NCI-H774 (cell line): ENCODE data around the gene GAL3ST1.
"Not testable (repeated sequence)": the region's sequence is repeated elsewhere in the genome, so short reads cannot be mapped to it uniquely, and the experiment has no call there.

Source experiments
- DNase-seq: peaks from one replicate; lab custom pipeline; 2025; lab: John Stamatoyannopoulos, UW

The GAL3ST1 gene

DNA sequence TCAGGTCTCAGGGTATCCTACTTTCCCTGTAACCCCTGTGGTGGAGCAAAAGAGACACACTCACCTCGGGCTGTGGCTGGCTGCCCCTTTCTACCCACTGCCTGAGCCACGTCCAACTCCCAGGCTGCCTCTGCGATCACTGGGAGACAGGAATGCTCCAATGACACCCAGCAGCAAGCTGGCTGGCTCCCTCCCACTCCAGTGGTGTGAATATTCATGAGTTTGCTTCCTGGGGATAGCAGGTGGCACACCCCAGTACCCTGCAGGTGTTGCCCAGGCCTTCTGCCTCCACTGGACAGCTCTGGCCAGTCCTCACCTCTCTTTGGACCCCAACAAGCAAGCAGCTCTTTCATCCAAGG lies 9.7 kb downstream of the GAL3ST1 start:
- DNase-seq = no peak

DNA sequence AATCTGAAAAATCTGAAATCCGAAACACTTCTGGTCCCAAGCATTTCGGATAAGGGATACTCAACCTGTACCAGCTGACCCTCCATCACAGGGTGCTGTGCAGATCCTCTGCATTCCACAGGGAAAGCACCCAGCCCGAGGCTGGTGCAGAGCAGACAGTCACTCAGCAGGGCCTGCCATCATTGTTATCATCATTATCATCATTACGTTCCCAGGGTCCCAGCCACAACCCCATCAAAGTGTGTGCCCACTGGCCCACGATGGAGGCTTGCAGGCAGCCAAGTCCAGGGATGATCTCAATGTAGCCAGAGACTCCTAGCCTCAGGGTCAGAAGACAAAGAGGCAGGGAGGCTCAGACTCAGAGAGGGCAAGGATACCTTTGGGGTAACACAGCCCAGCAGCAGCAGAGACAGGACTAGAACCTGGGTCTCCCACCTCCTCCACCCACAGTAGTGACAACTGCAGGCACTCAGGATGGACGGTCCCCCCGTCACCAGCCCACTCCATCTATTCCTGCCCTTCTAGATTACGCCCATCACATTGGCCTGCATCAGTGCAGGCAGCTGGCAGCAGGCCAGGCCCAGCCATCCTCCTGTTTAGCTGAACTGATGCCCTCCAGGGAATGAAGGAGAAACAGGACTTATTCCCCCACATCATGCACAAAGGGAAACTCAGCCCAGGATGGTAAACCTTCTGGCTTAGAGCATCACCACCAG lies 10.3 kb downstream of the GAL3ST1 start:
- DNase-seq = no peak

DNA sequence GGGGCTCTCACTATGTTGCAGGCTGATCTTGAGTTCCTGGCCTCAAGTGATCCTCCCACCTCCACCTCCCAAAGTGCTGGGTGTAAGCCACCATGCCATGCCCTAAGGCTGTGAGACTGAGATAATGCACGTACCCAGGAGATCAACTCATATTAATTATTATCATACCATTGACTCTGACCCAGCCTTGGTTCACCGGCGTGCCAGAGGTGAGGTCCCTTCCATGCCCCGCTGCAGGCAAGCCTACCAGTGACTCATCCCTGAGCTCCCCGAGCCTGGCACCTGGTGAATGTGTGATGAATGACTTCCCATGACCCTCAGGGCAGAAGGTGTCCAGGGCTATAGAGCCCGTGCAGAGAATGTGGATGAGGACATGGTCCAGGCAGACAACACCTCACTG lies 12.1 kb downstream of the GAL3ST1 start:
- DNase-seq = no peak

DNA sequence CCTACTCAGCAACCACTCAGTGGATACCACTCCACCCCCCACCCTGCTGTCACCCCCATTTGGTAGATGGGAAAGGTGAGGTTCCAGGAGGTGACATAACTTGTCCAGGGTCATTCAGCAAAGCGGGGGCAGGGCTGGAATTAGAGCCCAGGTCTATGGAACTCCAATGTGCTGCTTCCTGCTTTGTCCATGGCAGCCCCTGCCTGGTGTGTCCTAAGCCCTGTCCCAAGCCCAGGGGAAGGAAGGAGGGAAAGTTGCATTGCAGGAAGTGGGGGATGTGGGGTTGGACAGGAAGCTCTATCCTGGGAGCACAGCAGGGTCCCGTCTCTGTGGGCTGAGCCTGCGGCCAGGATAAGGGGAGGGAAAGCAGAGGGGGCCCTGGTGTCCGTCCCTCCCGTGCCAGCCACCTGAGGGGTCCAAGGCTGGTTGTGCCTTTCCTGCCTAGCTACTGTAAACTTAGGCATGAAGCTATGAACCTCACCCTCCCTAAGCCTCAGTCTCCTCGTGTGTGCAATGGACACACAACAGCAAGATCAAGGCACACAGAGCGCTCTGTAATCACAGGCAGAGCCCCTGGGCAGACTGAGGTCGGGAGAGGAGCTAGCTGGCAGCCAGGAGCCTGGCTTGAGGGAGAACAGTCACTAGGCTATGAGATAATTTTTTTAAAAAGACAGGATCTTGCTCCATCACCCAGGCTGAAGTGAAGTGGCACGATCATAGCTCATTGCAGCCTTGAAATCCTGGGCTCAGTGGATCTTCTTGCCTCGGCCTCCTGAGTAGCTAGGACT lies 12.9 kb downstream of the GAL3ST1 start:
- no peak for DNase-seq

GRCh38 chr22:30560643-30561202 lies 13.7 kb downstream of the GAL3ST1 start:
- not testable (repeated sequence) for DNase-seq

GRCh38 chr22:30559889-30560288 lies 14.6 kb downstream of the GAL3ST1 start:
- DNase-seq = no peak

DNA sequence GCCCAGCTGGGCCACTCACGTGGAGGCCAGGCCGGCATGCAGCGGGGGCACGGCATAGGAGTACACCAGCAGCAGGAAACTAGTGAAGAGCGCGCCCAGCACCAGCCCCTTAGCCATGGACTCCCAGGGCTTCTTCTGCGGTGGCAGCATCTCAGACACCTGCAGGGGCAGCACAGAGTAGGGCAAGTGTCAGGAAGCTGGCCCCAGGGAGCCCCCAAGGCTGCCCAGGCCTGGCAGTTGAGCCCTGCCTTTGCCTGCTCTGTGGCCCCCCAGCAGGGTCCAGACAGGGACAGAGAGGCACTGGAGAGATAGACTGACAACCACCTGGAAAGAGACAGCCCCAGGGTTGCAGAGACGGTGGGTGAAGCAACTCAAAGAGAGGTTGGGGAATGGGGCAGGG lies 17.2 kb downstream of the GAL3ST1 start:
- DNase-seq = no peak

DNA sequence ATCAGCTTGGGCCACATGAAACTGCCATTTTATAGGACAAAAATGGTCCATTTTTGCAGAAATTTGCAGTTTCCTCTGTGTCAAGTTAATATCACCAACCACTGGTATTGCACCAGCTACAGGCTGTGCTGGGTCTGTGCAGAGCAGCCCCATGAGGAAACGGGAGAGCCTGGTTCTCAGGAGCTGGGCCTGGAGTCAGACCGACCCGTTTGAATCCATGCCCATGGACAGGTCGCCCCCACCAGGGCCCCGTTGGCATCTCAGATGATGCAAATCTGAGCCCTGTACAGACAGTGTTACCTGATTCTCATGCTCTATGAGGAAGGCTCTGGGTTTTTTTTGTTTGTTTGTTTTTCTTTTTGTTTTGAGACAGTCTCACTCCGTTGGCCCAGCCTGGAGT lies 18.1 kb downstream of the GAL3ST1 start:
- no peak for DNase-seq

GRCh38 chr22:30555282-30556210 lies 18.9 kb downstream of the GAL3ST1 start:
- DNase-seq = no peak

- DNase-seq = no peak
Measured at GRCh38 chr22:30553971-30554370, 20.5 kb downstream of the GAL3ST1 start.

DNA sequence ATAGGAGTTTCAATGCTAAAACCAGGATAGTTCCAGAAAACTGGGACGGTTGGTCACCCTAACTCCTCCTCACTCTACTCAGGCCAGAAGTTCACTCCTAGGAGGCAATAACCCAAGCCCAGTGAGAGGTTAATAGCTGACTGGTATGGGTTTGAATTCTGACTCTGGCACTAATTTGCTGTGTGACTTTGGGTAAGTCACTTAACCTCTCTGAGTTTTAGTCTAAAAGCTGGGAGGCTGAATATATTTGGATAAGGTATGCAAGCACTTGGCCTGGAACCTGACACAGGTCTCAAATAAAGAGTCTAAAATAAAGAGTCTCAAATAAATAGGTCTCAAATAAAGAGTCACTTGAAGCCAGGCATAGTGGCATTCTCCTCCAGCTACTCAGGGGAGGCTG lies 21.7 kb downstream of the GAL3ST1 start:
- DNase-seq = no peak

DNA sequence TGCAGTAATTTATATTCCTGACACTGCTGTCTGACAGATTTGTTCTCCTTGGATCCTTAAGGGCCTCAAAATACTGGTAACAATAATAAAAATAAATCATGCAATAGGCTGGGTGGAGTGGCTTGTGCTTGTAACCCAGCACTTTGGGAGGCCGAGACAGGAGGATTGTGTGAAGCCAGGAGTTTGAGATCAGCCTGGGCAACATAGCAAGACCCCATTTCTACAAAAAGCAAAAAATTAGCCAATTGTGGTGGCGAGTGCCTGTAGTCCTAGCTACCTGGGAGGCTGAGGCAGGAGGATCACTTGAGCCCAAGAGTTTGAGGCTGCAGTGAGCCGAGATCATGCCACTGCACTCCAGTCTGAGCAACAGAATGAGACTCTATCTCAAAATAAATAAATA lies 22.7 kb downstream of the GAL3ST1 start:
- DNase-seq = not testable (repeated sequence)

DNA sequence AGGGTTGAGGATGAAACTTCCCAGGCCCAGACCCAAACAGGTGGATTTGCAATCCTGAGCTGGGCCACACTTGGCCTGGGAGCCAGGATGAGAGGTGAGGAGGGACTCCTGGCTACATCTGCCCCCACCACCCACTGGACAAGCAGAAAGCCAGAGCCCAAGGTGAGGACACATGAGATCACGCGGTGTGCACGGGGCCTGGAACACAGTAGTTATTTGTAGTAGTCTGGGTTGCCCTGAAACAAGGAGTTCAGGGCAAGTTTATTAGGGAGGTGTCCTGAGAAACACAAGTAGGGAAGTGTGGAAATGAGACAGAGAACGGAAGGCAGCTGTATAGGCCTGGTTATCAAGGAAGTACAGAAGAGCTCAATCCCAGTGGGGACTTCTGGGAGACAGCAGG lies 27.3 kb downstream of the GAL3ST1 start:
- no peak for DNase-seq

- DNase-seq = no peak
Measured at GRCh38 chr22:30546616-30547015, 27.8 kb downstream of the GAL3ST1 start, which contains the start of gene SEC14L6. TSS of gene SEC14L6 (minus strand) at chr22:30546741. CDS start at chr22:30546682, 59 bp downstream.

GRCh38 chr22:30542811-30543188 lies 31.7 kb downstream of the GAL3ST1 start:
- DNase-seq = no peak

DNA sequence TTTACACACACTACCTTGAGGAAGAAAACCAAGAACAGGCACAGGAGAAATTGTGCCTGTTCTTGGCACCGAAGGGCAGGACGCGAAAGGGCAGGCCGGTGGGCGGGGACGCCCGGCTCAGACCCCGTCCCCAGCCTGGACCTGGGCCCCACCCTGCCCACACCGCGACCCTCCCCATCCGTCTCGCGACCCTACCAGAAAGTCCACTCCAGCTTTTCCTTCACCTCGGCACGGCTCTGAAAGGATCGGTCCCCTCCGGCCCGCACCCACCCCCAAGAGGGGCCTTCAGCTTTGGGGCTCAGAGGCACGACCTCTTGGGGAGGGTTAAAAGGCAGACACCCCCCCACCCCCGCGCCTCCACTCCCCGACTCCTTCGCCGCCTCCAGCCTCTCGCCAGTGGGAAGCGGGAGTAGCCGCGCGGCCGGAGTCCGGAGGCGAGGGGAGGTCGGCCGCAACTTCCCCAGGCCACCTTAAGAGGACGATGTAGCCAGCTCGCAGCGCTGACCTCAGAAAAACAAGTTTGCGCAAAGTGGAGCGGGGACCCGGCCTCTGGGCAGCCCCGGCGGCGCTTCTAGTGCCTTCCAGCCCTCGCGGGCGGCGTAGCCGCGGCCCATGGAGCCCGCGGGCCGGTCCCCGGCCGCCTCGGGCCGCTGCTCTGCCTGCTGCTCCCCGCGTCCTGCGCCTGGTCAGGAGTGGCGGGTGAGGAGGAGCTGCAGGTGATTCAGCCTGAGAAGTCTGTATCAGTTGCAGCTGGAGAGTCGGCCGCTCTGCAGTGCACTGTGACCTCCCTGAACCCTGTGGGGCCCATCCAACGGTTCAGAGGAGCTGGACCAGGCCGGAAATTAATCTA lies 32.3 kb downstream of the GAL3ST1 start:
- no peak for DNase-seq

DNA sequence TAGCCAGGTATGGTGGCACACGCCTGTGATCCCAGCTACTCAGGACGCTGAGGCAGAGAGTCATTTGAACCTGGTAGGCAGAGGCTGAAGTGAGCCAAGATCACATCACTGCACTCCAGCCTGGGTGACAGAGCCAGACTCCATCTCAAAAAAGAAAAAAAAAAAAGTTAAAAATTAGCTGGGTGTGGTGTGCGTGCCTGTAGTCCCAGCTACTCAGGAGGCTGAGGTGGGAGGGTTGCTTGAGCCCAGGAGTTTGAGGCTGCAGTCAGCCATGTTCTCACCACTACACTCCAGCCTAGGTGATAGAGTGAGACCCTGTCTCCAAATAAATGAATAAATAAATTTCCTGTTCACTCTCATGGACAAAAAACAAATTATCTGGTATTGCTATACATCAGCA lies 33.0 kb downstream of the GAL3ST1 start:
- DNase-seq = not testable (repeated sequence)

- DNase-seq = no peak
Measured at GRCh38 chr22:30539368-30539767, 35.1 kb downstream of the GAL3ST1 start.

- no peak for DNase-seq
Measured at GRCh38 chr22:30538280-30538679, 36.2 kb downstream of the GAL3ST1 start.

GRCh38 chr22:30537083-30537731 lies 37.3 kb downstream of the GAL3ST1 start:
- DNase-seq = no peak

DNA sequence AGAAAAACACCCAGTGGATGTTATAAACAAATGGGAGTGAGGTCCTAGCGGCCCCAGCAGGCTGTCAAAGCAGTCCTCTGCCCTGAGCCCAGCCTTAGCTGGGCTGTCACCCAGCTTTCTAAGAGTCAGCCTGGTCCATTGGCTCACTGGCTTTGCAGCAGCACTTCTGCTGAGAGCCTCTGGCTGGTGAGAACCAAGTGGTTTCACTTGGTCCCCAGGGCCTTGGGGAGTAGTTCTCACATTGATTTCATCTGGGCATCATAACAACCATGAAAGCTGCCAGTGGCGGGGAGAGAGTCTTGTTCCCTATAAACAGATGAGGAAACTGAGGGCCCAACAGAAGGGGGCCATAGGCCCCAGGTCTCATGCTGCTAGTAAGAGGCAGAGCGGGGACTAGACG lies 39.3 kb downstream of the GAL3ST1 start:
- no peak for DNase-seq
